Loucy (cell line): ENCODE results near the gene COL13A1.

ENCODE experiments used
- H2AFZ ChIP-seq: fragments of 200-600 bp; sonication (generic); 2 replicates; pipeline ENCODE4 v1.6.0; 2016; ENCODE audit warnings: antibody characterized with exemption, mild to moderate bottlenecking, low read length, moderate library complexity
- H3F3A ChIP-seq: fragments of 200-600 bp; 2 replicates; pipeline ENCODE4 v1.6.0; 2016; ENCODE audit warnings: antibody characterized with exemption, low read depth, mild to moderate bottlenecking
- H3K27me3 ChIP-seq: fragments of 200-600 bp; sonication (generic); 2 replicates; pipeline ENCODE4 v1.6.1; 2014; ENCODE audit warnings: low read length, mild to moderate bottlenecking; ENCODE audit not compliant: insufficient read depth, poor library complexity, severe bottlenecking
- H3K36me3 ChIP-seq: fragments of 200-600 bp; sonication (generic); 2 replicates; pipeline ENCODE4 v1.6.1; 2016; ENCODE audit warnings: low read length; ENCODE audit not compliant: insufficient read depth
- H3K4me1 ChIP-seq: fragments of 200-600 bp; sonication (generic); 2 replicates; pipeline ENCODE4 v1.5.1; 2014; ENCODE audit warnings: low read length, mild to moderate bottlenecking; ENCODE audit not compliant: insufficient read depth, poor library complexity, severe bottlenecking
- H3K4me2 ChIP-seq: fragments of 200-600 bp; sonication (generic); 2 replicates; pipeline ENCODE4 v1.6.0; 2014; ENCODE audit warnings: antibody characterized with exemption, low read length, low read depth, mild to moderate bottlenecking; ENCODE audit not compliant: poor library complexity, severe bottlenecking
- H3K4me3 ChIP-seq: fragments of 200-600 bp; sonication (generic); 2 replicates; pipeline ENCODE4 v1.5.1; 2014; ENCODE audit warnings: low read length, mild to moderate bottlenecking, mixed read lengths; ENCODE audit not compliant: poor library complexity, severe bottlenecking
- H3K79me2 ChIP-seq: fragments of 200-600 bp; sonication (generic); 2 replicates; pipeline ENCODE4 v1.6.1; 2014; ENCODE audit warnings: low read length; ENCODE audit not compliant: insufficient read depth
- H3K9ac ChIP-seq: fragments of 200-600 bp; sonication (generic); 2 replicates; pipeline ENCODE4 v1.6.0; 2014; ENCODE audit warnings: mild to moderate bottlenecking, low read depth, low read length, moderate library complexity; ENCODE audit not compliant: poor library complexity, severe bottlenecking
- H3K9me2 ChIP-seq: fragments of 200-600 bp; sonication (generic); replicated peaks from 2 replicates; pipeline ENCODE4 v1.6.1; 2016; ENCODE audit warnings: low read depth, low read length, mixed read lengths
- H3K9me3 ChIP-seq: fragments of 200-600 bp; sonication (generic); 2 replicates; pipeline ENCODE4 v1.6.1; 2014; ENCODE audit warnings: mild to moderate bottlenecking, antibody characterized with exemption, low read length, low read depth; ENCODE audit not compliant: insufficient read depth
- H4K20me1 ChIP-seq: fragments of 200-600 bp; sonication (generic); 2 replicates; pipeline ENCODE4 v1.6.0; 2014; ENCODE audit warnings: antibody characterized with exemption, low read length, mild to moderate bottlenecking; ENCODE audit not compliant: insufficient read depth, poor library complexity, severe bottlenecking
- EZH2phosphoT487 ChIP-seq: fragments of 200-600 bp; IDR thresholded peaks from 2 replicates; pipeline ENCODE4 v1.6.1; 2018; ENCODE audit warnings: antibody characterized with exemption, mild to moderate bottlenecking, moderate library complexity, borderline replicate concordance
- TF ChIP-seq, protein P1 (sequence below): fragments of 200-600 bp; sonication (generic); conservative IDR thresholded peaks from 2 replicates; pipeline ENCODE4 v1.5.1; 2014; ENCODE audit warnings: mild to moderate bottlenecking, antibody characterized with exemption, low read length

The COL13A1 gene

DNA sequence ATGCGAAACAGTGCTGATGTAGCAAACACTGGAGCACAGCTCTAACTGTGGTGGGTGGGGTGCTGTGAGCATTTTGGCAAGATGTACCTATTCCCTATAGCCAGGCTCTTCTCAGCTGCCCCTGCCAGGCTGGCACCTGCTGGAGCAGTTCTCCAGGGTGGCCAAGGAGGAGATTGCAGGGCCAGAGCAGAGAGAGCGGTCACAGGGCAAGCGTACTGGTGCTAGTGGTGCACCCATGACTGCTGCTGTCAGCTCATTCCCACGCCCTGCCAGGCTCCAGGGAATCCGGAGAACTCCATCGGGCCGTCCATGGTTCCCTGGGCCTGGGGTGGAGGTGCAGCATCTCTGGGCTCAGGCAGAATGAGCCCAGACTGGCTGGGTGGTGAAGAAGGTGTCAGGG is 2.1 kb downstream of the COL13A1 start:
- no peaks in the 10 kb centered on the region for H3K9me2 ChIP-seq
- no peaks in the 10 kb centered on the region for H3K36me3 ChIP-seq
- no peaks in the 10 kb centered on the region for H4K20me1 ChIP-seq
- H2AFZ ChIP-seq, result no peak overlapping the region
- no peaks in the 10 kb centered on the region for H3K9me3 ChIP-seq
- H3K79me2 ChIP-seq, result no peaks in the 10 kb centered on the region
- no peak overlapping the region for H3K9ac ChIP-seq
- TF ChIP-seq, protein P1, sequence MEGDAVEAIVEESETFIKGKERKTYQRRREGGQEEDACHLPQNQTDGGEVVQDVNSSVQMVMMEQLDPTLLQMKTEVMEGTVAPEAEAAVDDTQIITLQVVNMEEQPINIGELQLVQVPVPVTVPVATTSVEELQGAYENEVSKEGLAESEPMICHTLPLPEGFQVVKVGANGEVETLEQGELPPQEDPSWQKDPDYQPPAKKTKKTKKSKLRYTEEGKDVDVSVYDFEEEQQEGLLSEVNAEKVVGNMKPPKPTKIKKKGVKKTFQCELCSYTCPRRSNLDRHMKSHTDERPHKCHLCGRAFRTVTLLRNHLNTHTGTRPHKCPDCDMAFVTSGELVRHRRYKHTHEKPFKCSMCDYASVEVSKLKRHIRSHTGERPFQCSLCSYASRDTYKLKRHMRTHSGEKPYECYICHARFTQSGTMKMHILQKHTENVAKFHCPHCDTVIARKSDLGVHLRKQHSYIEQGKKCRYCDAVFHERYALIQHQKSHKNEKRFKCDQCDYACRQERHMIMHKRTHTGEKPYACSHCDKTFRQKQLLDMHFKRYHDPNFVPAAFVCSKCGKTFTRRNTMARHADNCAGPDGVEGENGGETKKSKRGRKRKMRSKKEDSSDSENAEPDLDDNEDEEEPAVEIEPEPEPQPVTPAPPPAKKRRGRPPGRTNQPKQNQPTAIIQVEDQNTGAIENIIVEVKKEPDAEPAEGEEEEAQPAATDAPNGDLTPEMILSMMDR, result no peak
- no peak for TF ChIP-seq EZH2phosphoT487
- no peaks in the 10 kb centered on the region for H3K27me3 ChIP-seq
- no peaks in the 10 kb centered on the region for H3F3A ChIP-seq
- peaks cover 26% of the 10 kb centered on the region for H3K4me1 ChIP-seq
- no peak overlapping the region for H3K4me2 ChIP-seq
- H3K4me3 ChIP-seq, result no peak overlapping the region

DNA sequence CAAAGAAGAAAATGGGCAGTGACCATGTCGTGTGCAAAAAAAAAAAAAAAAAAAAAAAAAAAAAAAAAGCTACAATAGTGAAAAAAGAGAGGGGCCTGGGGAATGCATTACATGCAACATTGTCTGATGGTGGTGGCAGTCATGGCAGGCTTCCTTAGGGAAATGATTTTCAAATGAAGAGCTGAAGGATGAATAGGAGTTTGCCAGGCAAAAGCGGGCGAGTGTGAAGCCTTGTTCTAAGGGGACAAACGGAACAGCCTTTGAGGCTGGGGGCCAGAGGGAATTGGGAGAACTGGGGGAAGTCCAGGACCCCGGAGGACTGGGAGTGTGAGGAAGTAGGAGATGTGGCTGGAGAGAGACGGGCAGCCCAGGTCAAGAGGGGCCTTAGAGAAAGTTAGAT is 3.1 kb downstream of the COL13A1 start:
- Histone ChIP-seq H3K27me3 (no peaks in the 10 kb centered on the region), H3K36me3 (no peaks in the 10 kb centered on the region), H3K4me2 (no peak overlapping the region), H4K20me1 (no peaks in the 10 kb centered on the region), H3K9me2 (no peaks in the 10 kb centered on the region), H3K9me3 (no peaks in the 10 kb centered on the region), H3K4me3 (no peak overlapping the region), H2AFZ (no peak overlapping the region), H3F3A (no peaks in the 10 kb centered on the region), H3K9ac (no peak overlapping the region), H3K4me1 (peaks cover 16% of the 10 kb centered on the region), H3K79me2 (no peaks in the 10 kb centered on the region)
- TF ChIP-seq EZH2phosphoT487, result no peak
- TF ChIP-seq, protein P1, result no peak

DNA sequence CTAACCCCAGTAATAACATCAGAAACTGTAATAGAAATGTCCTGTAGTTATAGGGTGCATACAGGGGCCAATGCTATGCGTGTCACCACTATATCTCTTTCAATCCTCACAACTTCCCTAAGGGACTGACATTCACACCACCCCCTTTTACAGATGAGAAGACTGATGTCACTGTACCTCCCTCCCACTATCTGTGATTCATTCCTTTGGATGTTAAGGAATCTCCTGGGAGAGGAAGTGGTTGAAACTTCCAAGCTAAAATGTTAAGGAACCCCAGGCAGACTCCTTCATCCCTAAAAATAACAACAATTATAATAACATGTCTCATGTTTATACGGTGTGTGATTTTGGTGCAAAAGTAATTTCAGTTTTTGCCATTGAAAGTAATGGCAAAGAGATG is 5.4 kb downstream of the COL13A1 start:
- Histone ChIP-seq H3K27me3 (no peaks in the 10 kb centered on the region), H3K79me2 (no peaks in the 10 kb centered on the region), H3K4me3 (no peak overlapping the region), H3K9me3 (no peaks in the 10 kb centered on the region), H3K9me2 (no peaks in the 10 kb centered on the region), H3K36me3 (no peaks in the 10 kb centered on the region), H3K4me1 (peaks cover 20% of the 10 kb centered on the region), H3F3A (no peaks in the 10 kb centered on the region), H3K4me2 (no peak overlapping the region), H3K9ac (no peak overlapping the region), H4K20me1 (no peaks in the 10 kb centered on the region), H2AFZ (no peak overlapping the region)
- TF ChIP-seq, protein P1, result no peak
- no peak for TF ChIP-seq EZH2phosphoT487
